NOMO-1 treated with dmso at 0.1 percent for 144 hours (cell line): ENCODE measurements around the gene RNF186.
"Not testable (repeated sequence)": the region's sequence is repeated elsewhere in the genome, so short reads cannot be mapped to it uniquely, and the experiment has no call there.

Source experiments
- DNase-seq: peaks from one replicate; lab custom pipeline; 2025; ENCODE audit not compliant: unreplicated experiment; lab: John Stamatoyannopoulos, UW

Gene RNF186

DNA sequence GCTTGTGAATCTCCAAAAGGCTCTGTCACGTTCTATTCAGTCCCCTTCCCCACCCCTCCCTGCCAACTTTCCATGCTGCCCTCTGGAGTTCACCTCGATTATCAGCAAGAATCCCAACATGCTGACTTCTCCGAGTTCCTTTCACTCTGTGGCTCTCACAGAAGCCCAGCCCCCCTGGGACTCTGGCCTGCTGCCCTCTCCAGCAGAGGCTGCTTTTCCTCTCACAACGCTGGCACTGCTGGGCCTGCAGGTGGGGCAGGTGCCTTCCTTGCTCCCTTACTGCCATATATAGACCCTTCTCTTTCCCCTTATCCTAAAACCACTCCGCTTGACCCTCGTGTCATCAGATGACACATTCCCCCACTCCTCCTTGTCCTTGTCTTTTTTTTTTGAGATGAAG is 10.2 kb upstream of the RNF186 start:
- no peak for DNase-seq

DNA sequence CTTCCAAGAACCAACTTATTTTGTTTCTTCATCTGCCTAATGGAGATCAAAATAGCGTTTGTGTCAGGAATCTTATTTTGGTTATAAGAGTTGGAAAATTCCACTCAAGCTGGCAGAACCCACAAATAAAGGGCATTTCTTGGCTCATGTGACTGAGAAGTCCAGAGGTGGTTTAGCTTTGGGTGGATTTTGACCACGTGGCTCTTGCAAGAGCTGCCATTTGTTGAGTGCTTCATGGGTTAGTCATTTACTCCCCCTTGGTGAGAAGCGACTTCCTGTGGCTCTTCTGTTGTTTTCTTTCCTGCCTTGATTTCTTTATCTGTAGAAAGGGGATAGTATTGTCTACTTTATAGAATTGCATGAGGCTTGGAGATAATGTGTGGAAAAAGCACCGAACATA is 9.5 kb upstream of the RNF186 start:
- DNase-seq, result no peak

DNA sequence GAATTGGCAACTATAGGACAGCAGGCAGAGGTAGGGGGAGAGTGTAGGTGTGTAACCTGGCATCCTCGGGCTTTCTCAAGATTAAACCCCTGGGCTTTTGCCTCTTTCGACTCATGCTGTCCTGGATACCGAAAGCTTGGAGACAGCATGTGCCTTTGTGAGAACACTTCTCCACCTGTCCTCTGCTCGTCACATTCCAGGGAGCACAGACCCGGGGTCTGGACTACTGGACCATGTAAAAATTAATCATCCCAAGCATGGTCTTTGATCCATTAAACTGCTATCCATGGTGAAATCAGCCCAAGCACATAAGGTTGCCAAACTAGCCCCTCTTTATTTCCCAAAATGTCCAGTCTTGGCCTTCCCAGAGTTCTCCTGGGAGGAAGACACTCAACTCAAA is 9.0 kb upstream of the RNF186 start:
- DNase-seq, result no peak

DNA sequence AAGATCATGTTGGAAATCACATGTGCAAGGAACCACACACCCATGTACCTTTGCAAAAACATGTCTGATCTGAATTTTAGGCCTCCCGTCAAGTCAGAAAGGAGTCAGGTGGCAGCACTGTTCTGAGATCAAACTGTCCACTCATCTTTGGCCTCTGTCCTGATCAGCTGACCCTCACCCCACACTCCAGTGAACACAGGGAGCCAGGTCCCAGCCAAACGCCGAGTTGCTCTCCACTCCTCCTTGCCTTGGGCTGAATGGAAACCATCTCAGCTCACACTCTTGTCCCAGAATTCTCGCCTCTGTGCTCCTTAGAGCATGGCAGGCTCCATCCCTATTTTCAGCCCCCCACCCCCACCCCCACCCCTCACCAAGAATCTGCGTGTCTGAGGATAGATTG is 4.6 kb upstream of the RNF186 start:
- DNase-seq, result no peak

DNA sequence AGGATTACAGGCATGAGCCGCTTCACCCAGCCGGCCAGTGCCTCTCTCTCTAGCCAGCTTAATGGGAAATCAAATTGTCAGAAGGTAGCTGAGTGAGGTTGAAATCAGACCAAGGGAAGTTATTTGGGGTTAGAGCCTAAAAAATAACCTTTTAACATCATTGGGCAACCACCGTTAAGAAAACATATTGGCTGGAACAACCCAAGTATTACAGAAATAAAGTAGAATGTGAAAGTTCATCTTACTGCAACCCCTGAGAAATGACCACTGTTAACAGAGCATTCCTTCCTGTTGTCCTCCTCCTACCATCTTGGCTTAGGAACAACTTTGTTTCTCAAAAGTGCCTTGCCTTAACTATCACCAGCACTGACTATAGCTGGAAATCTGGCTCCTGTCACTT is 3.2 kb upstream of the RNF186 start:
- DNase-seq, result no peak

DNA sequence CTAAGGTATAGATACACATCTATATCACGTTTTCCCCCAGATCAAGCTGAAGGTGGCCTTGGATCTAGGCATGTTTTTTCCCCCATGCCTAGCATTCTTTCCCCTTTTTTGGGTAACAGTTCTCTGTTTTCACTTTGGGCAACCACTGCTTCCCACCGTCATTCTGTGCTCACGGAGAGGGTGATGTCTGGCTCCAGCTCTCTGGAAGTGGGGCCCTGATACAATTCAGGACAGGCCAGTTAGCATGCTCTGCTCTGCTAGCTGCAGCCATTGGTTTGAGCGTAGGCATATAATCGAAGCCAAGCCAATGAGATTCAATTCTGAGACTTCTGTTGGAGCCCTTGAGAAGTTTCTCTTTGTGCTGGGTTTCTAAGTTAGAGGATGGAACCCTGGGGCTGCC is 2.1 kb upstream of the RNF186 start:
- DNase-seq, result no peak

DNA sequence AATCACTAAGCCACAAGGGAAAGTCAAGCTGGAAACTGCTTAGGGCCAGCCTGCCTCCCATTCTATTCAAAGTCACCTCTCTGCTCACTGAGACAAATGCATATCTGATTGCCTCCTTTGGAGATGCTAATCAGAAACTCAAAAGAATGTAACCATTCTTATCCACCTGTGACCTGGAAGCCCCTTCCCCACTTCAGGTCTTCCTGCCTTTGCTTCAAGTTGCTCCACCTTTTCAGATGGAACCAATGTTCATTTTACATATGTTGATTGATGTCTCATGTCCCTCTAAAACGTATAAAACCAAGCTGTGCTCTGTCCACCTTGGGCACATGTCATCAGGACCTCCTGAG is 1.6 kb upstream of the RNF186 start:
- DNase-seq, result not testable (repeated sequence)

DNA sequence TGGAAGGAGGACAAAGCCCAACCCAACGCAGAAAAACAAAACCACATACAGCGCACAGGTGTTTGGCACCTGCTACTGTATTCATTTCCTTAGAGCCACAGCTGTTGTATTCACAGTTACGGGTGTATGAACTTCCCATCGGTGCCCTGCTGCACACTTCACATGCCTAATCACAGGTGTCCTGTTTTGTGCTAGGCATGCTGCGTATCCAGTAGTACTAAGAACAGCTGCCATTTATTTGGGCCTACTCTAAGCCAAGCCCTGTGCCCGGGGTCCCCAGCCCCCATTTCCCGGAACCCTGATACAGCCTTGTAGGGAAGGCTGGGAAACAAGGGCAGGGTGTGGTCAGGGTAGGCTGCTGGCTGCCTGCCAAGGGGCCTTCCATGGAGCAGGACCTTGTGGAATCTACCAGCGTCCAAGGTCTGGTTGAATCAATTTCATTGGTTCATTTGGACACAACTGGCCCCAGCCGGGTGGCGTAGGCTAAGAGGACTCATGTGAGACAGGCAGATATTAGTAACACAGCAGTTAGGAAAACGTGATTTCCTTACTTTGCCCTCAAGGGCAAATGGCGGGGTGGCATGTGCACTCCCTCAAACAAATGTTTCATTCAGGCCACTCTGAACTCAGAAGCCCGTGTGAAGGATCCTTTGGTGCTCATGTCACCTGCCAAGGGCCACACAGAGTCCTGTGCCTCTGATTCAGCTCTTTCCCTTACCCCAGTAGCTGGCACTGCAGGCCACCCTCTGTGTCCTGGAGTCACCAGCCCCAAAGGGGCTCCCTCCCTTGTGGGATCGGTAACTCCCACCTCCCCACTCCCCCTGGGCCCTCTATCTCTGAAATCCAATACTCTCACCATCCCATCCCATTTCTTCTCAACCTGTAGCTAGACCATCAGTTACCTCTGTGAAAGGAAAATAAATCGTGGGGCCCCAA is 986 bp upstream of the RNF186 start:
- no peak for DNase-seq

DNA sequence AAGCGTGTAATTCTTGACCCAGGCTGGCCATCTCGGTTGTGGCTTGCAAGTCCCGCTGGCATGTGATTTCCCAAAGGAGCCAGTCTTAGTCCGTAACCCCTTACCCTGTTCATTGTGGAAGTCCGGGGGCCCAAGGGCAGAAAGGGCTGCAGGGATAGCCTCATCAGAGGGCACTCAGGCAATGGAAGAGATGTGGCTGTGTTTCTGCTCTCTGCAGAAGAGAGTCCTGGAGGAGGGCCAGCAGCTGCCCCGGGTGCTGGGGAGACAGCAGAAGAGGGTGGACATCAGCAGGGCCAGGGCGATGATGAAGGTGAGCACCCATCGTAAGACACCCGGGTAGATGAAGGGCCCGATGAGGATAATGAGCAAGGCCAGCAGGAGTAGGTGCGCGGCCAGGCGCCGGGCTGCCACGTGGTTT is 830 bp downstream of the RNF186 start:
- no peak for DNase-seq

DNA sequence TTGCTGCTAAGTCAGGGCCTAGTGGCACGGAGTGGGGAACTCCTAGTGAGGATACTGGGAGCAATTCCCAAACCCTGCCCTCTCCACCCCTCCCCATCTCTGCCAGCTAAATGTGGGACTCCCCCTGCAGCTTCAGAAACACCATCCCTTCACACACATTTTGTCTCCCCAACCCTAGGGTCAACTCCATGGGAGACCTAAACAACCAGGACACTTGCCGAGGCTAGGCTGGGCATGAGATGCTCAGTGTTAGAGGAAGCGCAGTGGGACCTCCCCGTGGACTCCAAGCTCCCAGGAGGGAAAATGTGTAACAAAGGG is 1.5 kb downstream of the RNF186 start:
- DNase-seq, result no peak

DNA sequence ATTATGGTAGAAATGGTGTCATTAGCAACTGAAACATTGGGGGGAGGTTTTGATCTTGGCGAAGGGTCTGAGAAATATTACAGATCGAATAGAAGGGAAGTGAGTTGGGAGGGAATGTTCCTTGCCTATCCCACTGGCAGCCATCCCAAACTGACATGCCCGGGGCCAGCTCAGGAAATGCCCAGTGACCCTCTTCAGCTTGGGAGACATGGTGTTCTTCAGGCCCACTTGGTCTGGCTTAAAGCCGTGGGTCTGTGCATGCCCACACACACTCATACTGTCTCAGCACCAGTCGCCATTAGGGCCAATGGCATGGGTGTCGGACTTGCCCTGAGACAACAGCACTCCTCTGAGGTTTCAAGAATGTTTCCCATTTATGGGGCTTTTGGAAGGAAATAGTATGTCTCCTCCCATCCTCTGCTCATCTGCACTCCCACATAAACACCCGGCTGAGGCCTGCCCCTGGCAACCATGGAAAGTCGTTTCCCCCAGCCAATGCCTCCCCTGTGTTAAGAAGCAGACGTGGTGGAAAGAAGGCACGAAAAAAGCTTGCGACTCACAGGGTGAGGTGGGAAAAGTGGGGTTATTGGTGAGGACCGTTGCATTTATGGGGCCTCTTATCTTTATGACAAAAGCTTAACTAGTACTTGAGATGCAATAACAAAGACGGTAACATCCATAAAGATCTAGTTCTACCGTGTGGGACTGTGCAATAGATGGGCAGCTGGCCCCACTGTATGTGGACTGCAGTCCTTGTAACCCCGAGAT is 2.0 kb downstream of the RNF186 start:
- no peak for DNase-seq

DNA sequence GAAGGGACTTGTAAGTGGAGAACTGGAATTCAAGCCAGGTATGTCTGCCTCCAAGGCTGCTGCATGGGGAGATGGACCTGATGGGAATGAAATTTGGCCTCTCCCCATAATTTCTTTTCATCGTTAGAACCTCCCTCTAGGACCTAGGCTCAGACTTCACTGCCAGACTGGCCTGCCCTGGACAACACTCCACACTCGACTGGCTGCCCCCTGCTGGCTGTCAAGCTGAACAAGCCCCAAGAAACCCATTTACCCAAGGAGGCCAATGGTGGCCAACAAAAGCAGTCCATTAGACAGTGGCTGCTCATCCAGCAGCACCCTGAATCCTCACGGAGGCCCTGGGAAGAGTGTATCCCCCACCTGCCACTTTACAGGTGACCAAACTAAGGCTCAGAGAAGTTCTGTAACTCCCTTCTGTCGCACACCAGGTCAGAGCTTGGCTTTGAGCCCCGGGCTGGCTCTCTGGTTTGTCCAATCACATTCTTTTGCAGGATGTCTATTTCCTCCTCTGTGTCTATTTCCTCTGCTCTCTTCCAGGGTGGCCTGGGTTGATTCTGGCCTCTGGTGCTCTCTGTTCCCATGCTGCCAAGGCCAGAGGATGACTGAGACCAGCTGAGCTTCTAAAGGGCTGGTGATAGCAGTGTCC is 3.8 kb downstream of the RNF186 start:
- peak; percentile 12 for DNase-seq

DNA sequence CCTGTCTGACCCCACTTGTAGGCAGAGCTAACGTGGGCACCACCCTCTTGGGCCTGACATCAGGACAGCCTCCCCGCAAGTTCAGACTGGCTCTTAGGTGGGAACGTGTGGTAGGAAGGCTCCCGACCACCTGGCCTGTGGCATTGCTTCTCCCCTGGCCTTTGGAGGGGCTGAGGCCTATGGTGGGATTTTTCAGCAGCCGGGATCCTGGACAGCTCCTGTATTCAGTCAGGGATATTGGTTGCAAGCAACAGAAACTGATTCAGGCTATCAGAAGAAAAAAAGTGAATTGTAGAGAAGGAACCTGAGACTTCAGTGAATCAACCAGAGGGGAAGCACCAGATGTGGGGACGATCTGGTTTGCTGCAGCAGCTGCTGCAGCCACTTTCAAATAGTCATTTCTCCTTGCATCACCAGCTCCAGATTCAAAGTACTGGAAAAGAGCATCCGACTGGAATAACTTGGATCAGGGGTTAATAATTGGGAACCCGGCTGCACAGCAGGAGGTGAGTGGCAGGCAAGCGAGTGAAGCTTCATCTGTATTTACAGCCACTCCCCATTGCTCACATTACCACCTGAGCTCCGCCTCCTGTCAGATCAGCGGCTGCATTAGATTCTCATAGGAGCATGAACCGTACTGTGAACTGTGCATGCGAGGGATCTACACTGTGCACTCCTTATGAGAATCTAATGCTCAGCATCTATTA is 5.9 kb downstream of the RNF186 start:
- no peak for DNase-seq

DNA sequence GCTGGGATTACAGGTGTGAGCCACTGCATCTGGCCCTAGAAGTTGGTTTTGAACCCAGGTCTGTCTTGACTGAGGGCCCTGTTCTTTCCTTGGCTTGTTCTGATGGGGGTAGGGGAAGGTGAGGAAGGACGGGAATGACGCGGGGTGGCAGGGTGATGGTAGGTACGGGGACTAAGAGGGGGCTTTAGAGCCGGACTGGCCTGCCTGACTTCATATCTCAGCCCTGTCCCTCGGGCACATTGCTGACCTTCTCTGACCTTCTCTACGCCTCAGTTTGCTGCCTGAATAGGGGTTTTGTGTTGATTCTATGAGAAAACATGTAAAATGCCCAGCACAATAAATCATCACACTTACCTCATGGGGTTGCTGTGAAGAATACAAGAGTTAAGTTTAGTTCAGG is 6.7 kb downstream of the RNF186 start:
- no peak for DNase-seq

DNA sequence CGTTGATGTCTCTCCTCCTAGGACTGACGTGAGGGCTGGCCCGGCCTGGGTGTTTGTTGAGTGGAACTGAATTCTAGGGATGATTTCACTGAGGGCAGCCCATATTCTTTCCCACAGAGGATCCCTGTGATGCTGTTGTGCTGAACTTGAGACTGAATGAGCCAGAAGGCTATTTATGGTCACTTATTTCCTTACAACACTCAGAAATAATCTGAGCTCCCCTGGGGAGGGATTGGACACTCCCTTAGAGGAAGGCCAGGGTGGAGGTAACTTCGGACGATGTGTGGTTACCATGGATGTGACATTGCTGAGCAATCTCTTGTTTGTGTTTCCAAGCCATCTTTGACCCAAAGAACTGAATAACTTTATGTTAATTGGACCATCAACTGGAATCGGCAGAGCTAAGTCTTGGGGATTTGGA is 10.2 kb downstream of the RNF186 start:
- DNase-seq, result no peak

DNA sequence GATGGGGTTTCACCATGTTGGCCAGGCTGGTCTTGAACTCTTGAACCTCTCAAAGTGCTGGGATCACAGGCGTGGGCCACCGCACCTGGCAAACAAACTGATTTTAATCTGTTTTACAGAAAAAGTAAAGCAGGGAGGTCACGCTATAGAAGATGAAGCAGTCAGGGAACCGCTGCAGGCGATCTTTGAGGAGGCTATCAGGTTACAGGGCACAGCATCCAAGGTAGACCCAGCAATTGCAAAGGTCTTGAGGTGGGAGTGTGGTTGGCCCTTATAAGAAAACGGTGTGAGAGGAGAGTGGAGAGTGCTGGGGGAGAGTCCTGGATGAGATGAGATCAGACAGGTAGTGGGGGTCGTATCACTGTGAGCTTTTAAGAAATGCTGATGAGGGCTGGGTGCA is 12.8 kb downstream of the RNF186 start:
- DNase-seq, result no peak

DNA sequence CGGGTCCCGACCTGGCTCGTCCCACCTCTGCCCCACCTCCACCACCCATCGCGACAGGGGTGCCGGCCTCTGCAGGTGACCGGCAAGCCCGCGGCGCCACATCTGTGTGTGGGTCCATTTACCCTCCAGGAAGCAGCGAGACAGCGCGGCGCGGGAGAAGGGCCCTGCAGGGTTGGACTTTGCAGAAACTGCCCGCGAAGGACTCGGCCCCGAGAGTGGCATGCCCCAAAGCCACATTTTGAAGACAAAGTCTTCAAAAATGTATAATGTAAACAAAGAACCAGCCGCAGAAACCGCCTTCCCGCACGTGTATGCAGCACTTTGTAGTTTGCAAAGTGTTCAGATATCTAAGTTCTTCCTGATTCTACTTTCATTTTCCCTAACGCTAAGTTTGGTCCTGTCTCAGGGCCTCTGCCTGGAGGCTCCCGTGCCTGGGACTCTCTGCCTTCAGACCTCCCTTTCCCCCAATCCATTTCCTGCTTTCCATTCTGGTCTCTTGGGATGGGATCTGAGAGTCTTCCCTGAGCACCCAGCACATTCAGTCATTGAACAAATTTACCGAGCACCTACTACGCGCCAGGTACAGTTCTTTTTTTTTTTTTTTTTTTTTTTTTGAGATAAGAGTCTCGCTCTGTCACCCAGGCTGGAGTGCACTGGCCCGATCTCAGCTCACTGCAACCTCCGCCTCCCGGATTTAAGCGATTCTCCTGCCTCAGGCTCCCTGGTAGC is 14.8 kb downstream of the RNF186 start:
- peak; percentile 55 for DNase-seq

DNA sequence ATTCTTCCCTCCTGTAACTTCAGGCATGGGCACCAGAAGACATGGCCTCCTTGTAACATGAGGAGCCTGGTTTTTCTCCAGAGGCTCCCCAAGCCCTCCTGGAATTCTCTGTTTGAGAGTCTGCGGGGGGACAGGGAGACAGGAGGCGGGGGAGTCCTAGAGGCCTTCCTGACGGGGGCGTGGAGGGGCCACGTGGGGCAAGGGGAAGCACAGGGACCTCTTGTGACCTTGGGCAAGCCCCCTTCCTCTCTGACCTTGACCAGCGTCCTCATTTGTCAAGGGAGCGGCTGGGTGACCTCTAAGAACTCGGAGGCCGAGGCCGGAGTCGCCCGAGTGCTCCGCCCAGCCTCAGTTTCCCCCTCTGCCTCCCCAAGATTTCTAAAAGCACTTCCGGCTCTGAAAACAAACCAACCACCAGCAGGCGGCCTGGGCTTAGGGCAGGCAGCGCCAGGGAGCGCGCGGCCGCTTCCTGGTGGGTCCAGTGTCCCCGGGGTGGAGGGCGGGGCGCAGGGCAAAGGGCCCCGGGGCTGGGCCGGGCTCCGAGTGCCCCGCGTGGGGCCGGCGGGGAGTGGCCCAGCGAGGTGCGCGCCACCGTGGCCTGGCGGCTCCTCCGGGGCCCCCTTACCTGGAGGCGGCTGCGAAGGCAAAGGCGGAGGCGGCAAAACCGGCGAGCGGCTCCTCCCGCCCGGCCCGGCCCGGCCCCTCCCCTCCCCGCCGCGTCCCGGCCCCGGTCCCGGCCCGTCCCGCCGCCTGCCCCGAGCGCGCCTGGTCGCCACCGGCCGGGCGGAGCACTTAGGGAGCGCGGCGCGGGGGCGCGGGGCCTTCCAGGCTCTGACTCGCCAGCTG is 15.6 kb downstream of the RNF186 start, which contains the start of gene TMCO4:
TMCO4 (minus strand) TSS at position 687 of the 846 bp plus-strand sequence. CDS start 19,158 bp downstream, outside the sequence.
- DNase-seq, result peak; percentile 46

DNA sequence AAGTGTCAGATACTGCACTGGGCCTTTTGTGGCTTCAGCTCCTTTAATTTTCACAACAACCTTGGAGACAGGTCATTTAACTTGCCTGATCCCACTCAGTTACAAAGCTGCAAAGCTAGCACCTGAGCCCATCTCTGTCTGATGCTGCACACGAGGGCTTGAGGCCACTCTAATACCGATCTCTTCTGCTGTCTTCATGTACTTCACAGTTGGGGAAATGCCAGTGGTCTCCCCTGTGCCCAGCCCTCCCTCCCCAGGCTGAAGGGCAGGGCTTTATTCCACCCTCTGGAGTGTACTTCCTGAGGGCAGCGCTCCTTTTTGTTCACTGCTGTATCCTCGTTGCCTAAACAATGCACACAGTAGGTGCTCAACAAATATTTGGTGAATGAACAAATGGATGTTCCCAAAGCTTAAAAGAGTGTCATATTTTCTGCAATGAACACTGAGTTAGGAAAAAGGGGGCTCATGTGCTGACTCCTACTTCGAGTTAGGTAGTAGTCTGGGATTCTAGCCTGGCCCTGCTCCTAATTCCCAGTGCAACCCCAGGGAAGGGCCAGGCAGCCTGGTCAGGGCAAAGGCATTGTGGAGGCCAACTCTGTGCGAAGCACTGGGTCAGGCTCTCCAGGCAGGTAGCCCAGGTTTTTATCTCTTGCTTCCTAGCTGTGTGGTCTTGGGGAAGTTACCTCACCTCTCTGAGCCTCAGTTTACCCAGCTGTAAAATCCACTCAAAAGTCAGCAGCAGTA is 16.4 kb downstream of the RNF186 start:
- no peak for DNase-seq
